ENCODE results near the gene MFN2. TPM values are rescaled to one million over a fixed set of nuclear protein-coding genes. Genes with fewer than 3 reads are reported as not detected.
"Not testable (repeated sequence)": the region's sequence is repeated elsewhere in the genome, so short reads cannot be mapped to it uniquely, and the experiment has no call there.

Gene MFN2
- total and polyA plus RNA-seq, 8 donors = 31.2 to 68.0 (median 48.7) TPM

DNA sequence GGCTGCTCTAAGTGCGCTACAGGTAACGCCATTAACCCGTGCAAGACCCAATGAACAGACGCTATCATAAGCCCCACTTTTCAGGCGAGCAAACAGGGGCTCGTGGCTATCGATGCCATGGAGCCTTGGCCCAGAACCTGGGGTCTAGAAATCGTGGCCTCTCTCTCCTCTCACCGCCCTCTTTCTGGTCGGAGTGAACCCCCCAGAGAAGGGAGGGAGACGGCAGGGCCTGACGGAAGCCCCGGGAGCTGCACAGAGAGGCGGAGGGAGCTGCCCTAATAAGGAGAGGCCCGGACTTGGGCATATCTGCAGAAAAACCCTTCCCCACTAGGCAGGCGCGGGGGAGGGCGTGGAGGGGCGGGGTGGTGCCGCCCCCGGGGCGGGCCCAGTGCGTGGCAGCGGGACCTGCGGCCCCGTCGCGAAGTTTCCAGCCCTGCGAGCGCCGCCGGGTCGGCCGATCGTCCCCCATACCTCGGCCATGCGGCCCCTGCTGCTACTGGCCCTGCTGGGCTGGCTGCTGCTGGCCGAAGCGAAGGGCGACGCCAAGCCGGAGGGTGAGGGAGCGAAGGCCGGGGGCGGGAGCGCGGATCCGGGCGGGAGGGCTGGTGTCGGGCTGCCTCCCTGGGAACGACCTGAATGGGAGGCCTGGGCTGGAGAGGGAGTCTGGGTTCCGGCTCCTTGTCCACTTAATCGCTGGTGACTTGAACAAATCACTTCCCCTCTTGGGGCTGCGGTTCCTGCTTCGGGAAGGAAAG, 45.8 kb upstream of the MFN2 start, which contains the start of gene PLOD1:
PLOD1 (plus strand) TSS at position 416 of the 755 bp plus-strand sequence; CDS start at position 479, 63 bp downstream.
- Histone ChIP-seq H3K36me3 (peaks cover 0 to 12% (median 6%) of the 10 kb centered on the region in 4 donors), H3K4me3 (peak within 1 kb of the TSS; percentile 63 to 76 (median 70)), H3K27me3 (no peaks in the 10 kb centered on the region), H3K4me1 (peaks cover 19 to 72% (median 51%) of the 10 kb centered on the region in 4 donors), H3K27ac (peak within 1 kb of the TSS; percentile 81 to 91 (median 89)), H3K9me3 (no peaks in the 10 kb centered on the region)
- DNase-seq = peak; percentile 88 to 96
- 0 to 3% (median 1%) methylated on average over 36 to 55 of the region's 55 CpGs for WGBS, 5 donors
- TF ChIP-seq POLR2AphosphoS5 (IDR thresholded peaks at IDR 0.05) = peak in 2 of 3 donors; percentile 59 to 73
- TF ChIP-seq EP300 (IDR thresholded peaks at IDR 0.05) = no peak
- TF ChIP-seq POLR2A (IDR thresholded peaks at IDR 0.05) = peak in 1 of 4 donors; percentile 47
- intact Hi-C loops (cut with DNase I; ENCODE audit: low total_unique reads) = no loop called here

GRCh38 chr1:11935057-11935412, 45.2 kb upstream of the MFN2 start:
- Histone ChIP-seq H3K9me3 (no peaks in the 10 kb centered on the region), H3K36me3 (peaks cover 0 to 12% (median 6%) of the 10 kb centered on the region in 4 donors), H3K4me3 (peak overlapping the region; percentile 63 to 76 (median 70)), H3K4me1 (peaks cover 13 to 69% (median 48%) of the 10 kb centered on the region in 4 donors), H3K27me3 (no peaks in the 10 kb centered on the region), H3K27ac (peak overlapping the region; percentile 81 to 91 (median 89))
- no peak for TF ChIP-seq EP300 (IDR thresholded peaks at IDR 0.05)
- TF ChIP-seq POLR2AphosphoS5 (IDR thresholded peaks at IDR 0.05) = no peak
- no peak for TF ChIP-seq POLR2A (IDR thresholded peaks at IDR 0.05)
- TF ChIP-seq, protein P1, sequence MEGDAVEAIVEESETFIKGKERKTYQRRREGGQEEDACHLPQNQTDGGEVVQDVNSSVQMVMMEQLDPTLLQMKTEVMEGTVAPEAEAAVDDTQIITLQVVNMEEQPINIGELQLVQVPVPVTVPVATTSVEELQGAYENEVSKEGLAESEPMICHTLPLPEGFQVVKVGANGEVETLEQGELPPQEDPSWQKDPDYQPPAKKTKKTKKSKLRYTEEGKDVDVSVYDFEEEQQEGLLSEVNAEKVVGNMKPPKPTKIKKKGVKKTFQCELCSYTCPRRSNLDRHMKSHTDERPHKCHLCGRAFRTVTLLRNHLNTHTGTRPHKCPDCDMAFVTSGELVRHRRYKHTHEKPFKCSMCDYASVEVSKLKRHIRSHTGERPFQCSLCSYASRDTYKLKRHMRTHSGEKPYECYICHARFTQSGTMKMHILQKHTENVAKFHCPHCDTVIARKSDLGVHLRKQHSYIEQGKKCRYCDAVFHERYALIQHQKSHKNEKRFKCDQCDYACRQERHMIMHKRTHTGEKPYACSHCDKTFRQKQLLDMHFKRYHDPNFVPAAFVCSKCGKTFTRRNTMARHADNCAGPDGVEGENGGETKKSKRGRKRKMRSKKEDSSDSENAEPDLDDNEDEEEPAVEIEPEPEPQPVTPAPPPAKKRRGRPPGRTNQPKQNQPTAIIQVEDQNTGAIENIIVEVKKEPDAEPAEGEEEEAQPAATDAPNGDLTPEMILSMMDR (IDR thresholded peaks at IDR 0.05) = no peak
- no peak for DNase-seq
- 4 to 21% (median 8%) methylated on average over 2 of the region's 2 CpGs for WGBS, 5 donors
- intact Hi-C loops (cut with DNase I; ENCODE audit: low total_unique reads) = no loop called here

- Histone ChIP-seq H3K36me3 (peaks cover 0 to 12% (median 6%) of the 10 kb centered on the region in 4 donors), H3K27ac (peak overlapping the region in 2 of 5 donors; percentile 89 to 90), H3K4me3 (peak overlapping the region; percentile 63 to 76 (median 70)), H3K4me1 (peaks cover 11 to 67% (median 50%) of the 10 kb centered on the region in 4 donors)
- DNase-seq; H3K9me3 ChIP-seq; H3K27me3 ChIP-seq; intact Hi-C loops (cut with DNase I; ENCODE audit: low total_unique reads): not testable (repeated sequence)
- 90 to 93% (median 92%) methylated on average over 10 of the region's 10 CpGs for WGBS, 5 donors
Observed at GRCh38 chr1:11935733-11936132, 44.5 kb upstream of the MFN2 start.

DNA sequence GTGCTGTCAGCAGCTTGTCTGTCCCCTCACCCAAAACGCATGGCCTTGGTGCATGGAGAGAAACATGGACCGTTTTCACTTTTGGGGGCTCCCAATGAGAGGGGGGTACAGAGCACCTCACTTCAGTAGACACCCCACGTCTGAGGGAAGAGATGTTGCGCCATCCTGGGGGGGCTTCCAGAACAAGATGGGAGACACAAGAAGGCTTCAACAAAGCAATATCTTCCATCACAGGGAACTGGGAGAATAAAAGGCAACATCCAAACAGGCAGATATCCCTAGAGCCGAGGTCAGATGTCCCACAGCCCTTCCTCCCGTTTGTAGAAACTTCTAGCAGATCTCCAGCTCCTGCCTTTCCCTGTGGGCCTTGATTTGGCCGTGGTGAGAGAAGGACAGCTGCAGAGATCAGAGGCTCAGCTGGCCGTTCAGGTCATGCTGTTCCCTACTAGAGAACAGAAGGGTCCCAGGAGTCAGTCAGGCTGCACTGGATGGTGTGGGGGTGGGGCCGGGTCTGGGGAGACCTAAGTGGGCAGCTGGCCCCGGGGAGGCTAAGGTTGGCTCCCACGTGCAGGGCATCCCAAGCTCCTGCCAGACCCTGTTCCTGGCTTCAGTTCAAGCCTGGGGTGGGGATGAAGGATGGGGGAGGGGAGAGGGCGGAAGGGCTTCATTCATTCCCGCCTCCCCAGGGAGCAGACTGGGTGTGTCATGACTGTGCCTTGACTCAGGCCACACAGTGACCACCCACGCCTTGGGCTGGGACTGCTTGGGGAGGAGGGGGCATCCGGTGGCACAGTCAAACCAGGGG, 41.3 kb upstream of the MFN2 start:
- Histone ChIP-seq H3K27ac (peak overlapping the region in 3 of 5 donors; percentile 26 to 60 (median 34)), H3K36me3 (peaks cover 0 to 30% (median 6%) of the 10 kb centered on the region in 4 donors), H3K27me3 (no peaks in the 10 kb centered on the region), H3K4me3 (no peak overlapping the region), H3K4me1 (peaks cover 11 to 69% (median 46%) of the 10 kb centered on the region in 4 donors), H3K9me3 (no peaks in the 10 kb centered on the region)
- DNase-seq = no peak
- intact Hi-C loops (cut with DNase I; ENCODE audit: low total_unique reads) = no loop called here
- WGBS, 5 donors = 60 to 73% (median 69%) methylated on average over 15 of the region's 15 CpGs
- TF ChIP-seq, protein P1 (IDR thresholded peaks at IDR 0.05) = no peak
- TF ChIP-seq POLR2AphosphoS5 (IDR thresholded peaks at IDR 0.05) = no peak
- no peak for TF ChIP-seq POLR2A (IDR thresholded peaks at IDR 0.05)
- TF ChIP-seq EP300 (IDR thresholded peaks at IDR 0.05) = no peak

- WGBS, 5 donors = 93 to 98% (median 97%) methylated on average over 7 of the region's 7 CpGs
- intact Hi-C loops (cut with DNase I; ENCODE audit: low total_unique reads); H3K9me3 ChIP-seq; H3K27me3 ChIP-seq; DNase-seq; H3K4me3 ChIP-seq: not testable (repeated sequence)
- Histone ChIP-seq H3K4me1 (peaks cover 11 to 66% (median 40%) of the 10 kb centered on the region in 4 donors), H3K36me3 (peaks cover 0 to 35% (median 14%) of the 10 kb centered on the region in 4 donors), H3K27ac (peak overlapping the region in 1 of 5 donors; percentile 60)
Observed at GRCh38 chr1:11939794-11940193, 40.5 kb upstream of the MFN2 start.
